Keratinocyte (primary cell): ENCODE data around the gene NUP153. TPM values are rescaled to one million over a fixed set of nuclear protein-coding genes. Genes with fewer than 3 reads are reported as not detected.

ENCODE experiments used
- DNase-seq: peaks from one replicate; pipeline ENCODE4 v3.0.0-alpha.2; 2011; ENCODE audit warnings: low read depth, missing footprints, low spot score
- FAIRE-seq: peaks from 2 replicates; lab custom pipeline; 2011; peaks lifted over from hg19 to GRCh38; lab: Jason Lieb, UNC
- H2AFZ ChIP-seq: 2 replicates; pipeline ENCODE4 v1.6.0; 2012; ENCODE audit warnings: low read length, control low read depth, inconsistent platforms; ENCODE audit not compliant: control insufficient read depth
- H3K27ac ChIP-seq: 2 replicates; pipeline ENCODE4 v1.5.1; 2011; ENCODE audit warnings: low read length; ENCODE audit not compliant: control insufficient read depth, insufficient read depth
- H3K27me3 ChIP-seq: 3 replicates; pipeline ENCODE4 v1.6.0; 2011; ENCODE audit warnings: low read length; ENCODE audit not compliant: control insufficient read depth, insufficient read depth; ENCODE audit errors: extremely low read depth
- H3K36me3 ChIP-seq, 2 experiments: 2 replicates in 1 of 2; 3 replicates in 1 of 2; pipeline ENCODE4 v1.5.1; 2011; ENCODE audit warnings: low read length in 2 of 2, mild to moderate bottlenecking in 1 of 2; ENCODE audit not compliant: control insufficient read depth in 2 of 2, insufficient read depth in 2 of 2; ENCODE audit errors: extremely low read depth in 1 of 2
- H3K4me1 ChIP-seq: 3 replicates; pipeline ENCODE4 v1.5.1; 2011; ENCODE audit warnings: low read length; ENCODE audit not compliant: control insufficient read depth, insufficient read depth; ENCODE audit errors: extremely low read depth
- H3K4me2 ChIP-seq: 3 replicates; pipeline ENCODE4 v1.6.0; 2011; ENCODE audit warnings: low read depth, low read length; ENCODE audit not compliant: control insufficient read depth, insufficient read depth; ENCODE audit errors: extremely low read depth
- H3K4me3 ChIP-seq, 3 experiments: fragments of 200-600 bp in 1 of 3; sonication (generic) in 1 of 3; 2 replicates in 2 of 3; 3 replicates in 1 of 3; pipeline ENCODE4 v1.5.1; 2011 to 2016; ENCODE audit warnings: low read length in 3 of 3, mild to moderate bottlenecking in 3 of 3, control low read depth in 2 of 3, inconsistent platforms in 1 of 3, low read depth in 1 of 3, mixed read lengths in 1 of 3, mixed run types in 1 of 3, moderate library complexity in 1 of 3; ENCODE audit not compliant: control insufficient read depth in 2 of 3, insufficient read depth in 2 of 3; ENCODE audit errors: extremely low read depth in 1 of 3
- H3K79me2 ChIP-seq: 2 replicates; pipeline ENCODE4 v1.6.0; 2012; ENCODE audit warnings: low read length; ENCODE audit not compliant: control insufficient read depth, insufficient read depth
- H3K9ac ChIP-seq: 3 replicates; pipeline ENCODE4 v1.6.0; 2011; ENCODE audit warnings: low read length; ENCODE audit not compliant: control insufficient read depth, insufficient read depth; ENCODE audit errors: extremely low read depth
- H3K9me1 ChIP-seq: 3 replicates; pipeline ENCODE4 v1.6.0; 2011; ENCODE audit warnings: low read length; ENCODE audit not compliant: control insufficient read depth, insufficient read depth; ENCODE audit errors: extremely low read depth
- H3K9me3 ChIP-seq: 2 replicates; pipeline ENCODE4 v1.5.1; 2012; ENCODE audit warnings: low read depth, low read length; ENCODE audit not compliant: control insufficient read depth
- H4K20me1 ChIP-seq: 3 replicates; pipeline ENCODE4 v1.6.0; 2011; ENCODE audit warnings: low read length; ENCODE audit not compliant: control insufficient read depth, insufficient read depth; ENCODE audit errors: extremely low read depth
- EZH2 ChIP-seq: IDR thresholded peaks from one replicate; pipeline ENCODE4 v1.6.1; 2012; ENCODE audit warnings: inconsistent platforms, mild to moderate bottlenecking, low read length, moderate library complexity
- dilution Hi-C: fragments of 300-500 bp; cut with MboI; formaldehyde crosslinking; loops from one replicate; pipeline ENCODE4 v1.7.0; 2020; ENCODE audit warnings: low sequenced_read_pairs; ENCODE audit not compliant: extremely low pct_ligation_motif_present
- polyA plus RNA-seq, 5 experiments: library from polyadenylated mRNA; depleted of rRNA in 3 of 5; stranded (reverse) in 3 of 5; stranded (forward) in 1 of 5; unstranded in 1 of 5; fragments of >200 nt; gene quantifications; 1 replicate in 1 of 5; 2 replicates in 3 of 5; 3 replicates in 1 of 5; pipeline versions ENCODE4 v1.2.1 to v1.2.3, GENCODE V29; 2011 to 2012; ENCODE audit warnings: missing spikeins in 2 of 5, low read depth in 1 of 5, low replicate concordance in 1 of 5
- TF ChIP-seq, protein P1 (sequence below), 3 experiments: IDR thresholded peaks in 1 of 3; conservative IDR thresholded peaks in 1 of 3; optimal IDR thresholded peaks in 1 of 3; 2 replicates in 2 of 3; 3 replicates in 1 of 3; pipeline versions ENCODE3 to v1.5.1; 2011; ENCODE audit warnings: low read length in 3 of 3, mild to moderate bottlenecking in 3 of 3, moderate library complexity in 2 of 3, control low read depth in 1 of 3, inconsistent platforms in 1 of 3; ENCODE audit not compliant: insufficient read depth in 2 of 3; ENCODE audit errors: extremely low read depth in 1 of 3

The NUP153 gene
- polyA plus RNA-seq, 1 donor (not counting 4 experiments of a cell fraction or from before 2014, with no cell fraction given), result 27.6 TPM

DNA sequence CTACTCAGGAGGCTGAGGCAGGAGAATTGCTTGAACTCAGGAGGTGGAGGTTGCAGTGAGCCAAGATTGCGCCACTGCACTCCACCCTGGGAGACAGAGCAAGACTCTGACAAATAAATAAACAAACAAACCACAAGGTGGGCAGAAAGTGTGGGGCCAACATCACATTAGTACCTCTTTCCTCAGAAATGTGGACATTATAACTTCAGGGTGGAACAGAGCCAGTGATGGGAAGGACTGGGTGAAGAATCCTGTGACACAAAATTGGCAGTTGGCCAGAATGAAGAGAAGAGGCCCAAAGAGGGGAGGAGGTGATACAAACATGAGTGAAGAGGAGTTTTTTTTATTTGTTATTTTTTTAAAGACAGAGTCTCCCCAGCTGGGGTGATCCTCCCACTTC is 50.6 kb downstream of the NUP153 start:
- FAIRE-seq (no peak), DNase-seq (no peak)
- dilution Hi-C loops, result no loop called here
- Histone ChIP-seq H3K4me3 (no peak overlapping the region), H2AFZ (no peak overlapping the region), H4K20me1 (no peaks in the 10 kb centered on the region), H3K4me1 (no peaks in the 10 kb centered on the region), H3K79me2 (peaks cover 36% of the 10 kb centered on the region), H3K9me3 (no peaks in the 10 kb centered on the region), H3K9me1 (no peaks in the 10 kb centered on the region), H3K27ac (no peak overlapping the region), H3K36me3 (peaks cover 10 to 14% of the 10 kb centered on the region in 2 experiments), H3K27me3 (no peaks in the 10 kb centered on the region), H3K4me2 (no peak overlapping the region), H3K9ac (no peak overlapping the region)
- TF ChIP-seq, protein P1, sequence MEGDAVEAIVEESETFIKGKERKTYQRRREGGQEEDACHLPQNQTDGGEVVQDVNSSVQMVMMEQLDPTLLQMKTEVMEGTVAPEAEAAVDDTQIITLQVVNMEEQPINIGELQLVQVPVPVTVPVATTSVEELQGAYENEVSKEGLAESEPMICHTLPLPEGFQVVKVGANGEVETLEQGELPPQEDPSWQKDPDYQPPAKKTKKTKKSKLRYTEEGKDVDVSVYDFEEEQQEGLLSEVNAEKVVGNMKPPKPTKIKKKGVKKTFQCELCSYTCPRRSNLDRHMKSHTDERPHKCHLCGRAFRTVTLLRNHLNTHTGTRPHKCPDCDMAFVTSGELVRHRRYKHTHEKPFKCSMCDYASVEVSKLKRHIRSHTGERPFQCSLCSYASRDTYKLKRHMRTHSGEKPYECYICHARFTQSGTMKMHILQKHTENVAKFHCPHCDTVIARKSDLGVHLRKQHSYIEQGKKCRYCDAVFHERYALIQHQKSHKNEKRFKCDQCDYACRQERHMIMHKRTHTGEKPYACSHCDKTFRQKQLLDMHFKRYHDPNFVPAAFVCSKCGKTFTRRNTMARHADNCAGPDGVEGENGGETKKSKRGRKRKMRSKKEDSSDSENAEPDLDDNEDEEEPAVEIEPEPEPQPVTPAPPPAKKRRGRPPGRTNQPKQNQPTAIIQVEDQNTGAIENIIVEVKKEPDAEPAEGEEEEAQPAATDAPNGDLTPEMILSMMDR (optimal IDR thresholded peaks at IDR 0.05 in 1 of 3, IDR thresholded peaks at IDR 0.05 in 1 of 3, conservative IDR thresholded peaks at IDR 0.05 in 1 of 3; ENCODE audit: extremely low read depth in 1 of 3, insufficient read depth in 2 of 3, low read length in 3 of 3), result no peak

DNA sequence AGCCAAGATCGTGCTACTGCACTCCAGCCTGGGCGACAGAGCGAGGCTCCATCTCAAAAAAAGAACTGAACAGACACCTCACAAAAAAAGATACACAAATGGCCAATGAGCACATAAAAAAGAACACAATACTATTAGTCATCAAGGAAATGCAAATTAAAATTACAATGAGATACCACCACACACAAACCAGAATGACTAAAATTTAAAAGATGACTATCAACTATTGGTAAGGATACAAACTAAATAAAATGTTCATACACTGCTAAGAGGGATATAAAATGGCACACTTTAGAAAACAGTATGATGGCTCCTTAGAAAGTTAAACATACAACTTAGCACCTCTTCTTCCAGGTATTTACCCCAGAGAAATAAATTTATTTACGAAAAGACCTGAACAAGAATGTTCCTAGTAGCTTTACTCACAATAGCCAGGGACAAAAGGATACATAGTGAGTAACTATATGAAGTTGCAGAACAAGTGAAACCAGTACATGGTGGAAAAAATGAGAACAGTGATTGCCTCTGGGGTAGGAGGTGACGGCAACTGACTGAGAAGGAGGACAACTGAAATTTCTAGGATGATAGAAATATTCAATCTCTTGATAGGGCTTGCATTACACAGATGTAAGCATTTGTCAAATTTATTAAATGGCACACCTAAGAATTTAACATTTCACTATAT is 53.4 kb downstream of the NUP153 start:
- peaks cover 7 to 17% of the 10 kb centered on the region in 2 experiments for H3K36me3 ChIP-seq
- no peak overlapping the region for H3K27ac ChIP-seq
- H3K4me3 ChIP-seq, result no peak overlapping the region
- dilution Hi-C loops, result no loop called here
- TF ChIP-seq, protein P1 (optimal IDR thresholded peaks at IDR 0.05 in 1 of 3, IDR thresholded peaks at IDR 0.05 in 1 of 3, conservative IDR thresholded peaks at IDR 0.05 in 1 of 3; ENCODE audit: extremely low read depth in 1 of 3, insufficient read depth in 2 of 3, low read length in 3 of 3), result no peak
- TF ChIP-seq EZH2, result no peak
- H3K9me1 ChIP-seq, result no peaks in the 10 kb centered on the region
- no peaks in the 10 kb centered on the region for H3K27me3 ChIP-seq
- H3K9me3 ChIP-seq, result no peaks in the 10 kb centered on the region
- H2AFZ ChIP-seq, result no peak overlapping the region
- peaks cover 33% of the 10 kb centered on the region for H3K79me2 ChIP-seq
- H4K20me1 ChIP-seq, result no peaks in the 10 kb centered on the region
- H3K9ac ChIP-seq, result no peak overlapping the region
- H3K4me2 ChIP-seq, result no peak overlapping the region
- FAIRE-seq (no peak), DNase-seq (no peak)
- H3K4me1 ChIP-seq, result peaks cover 6% of the 10 kb centered on the region
